NCI-H2107 (cell line): ENCODE measurements around the gene USP34.
"Not testable (repeated sequence)": the region's sequence is repeated elsewhere in the genome, so short reads cannot be mapped to it uniquely, and the experiment has no call there.

Experiments
- DNase-seq: peaks from one replicate; lab custom pipeline; 2025; lab: John Stamatoyannopoulos, UW

Gene USP34

GRCh38 chr2:61249521-61250071, 221.3 kb downstream of the USP34 start:
- DNase-seq = no peak

- no peak for DNase-seq
These were observed 223.6 kb downstream of the USP34 start for GRCh38 chr2:61247204-61247812.

- DNase-seq = no peak
These were observed 226.2 kb downstream of the USP34 start for GRCh38 chr2:61244694-61245093.

GRCh38 chr2:61241266-61241665, 229.6 kb downstream of the USP34 start:
- no peak for DNase-seq

GRCh38 chr2:61238219-61239012, 232.5 kb downstream of the USP34 start:
- DNase-seq = no peak

GRCh38 chr2:61235716-61236115, 235.2 kb downstream of the USP34 start:
- no peak for DNase-seq

- no peak for DNase-seq
These were observed 237.3 kb downstream of the USP34 start for GRCh38 chr2:61233581-61233980.

GRCh38 chr2:61229936-61230335, 241.0 kb downstream of the USP34 start:
- DNase-seq = no peak

GRCh38 chr2:61222567-61222966, 248.3 kb downstream of the USP34 start:
- no peak for DNase-seq

GRCh38 chr2:61221819-61222218, 249.1 kb downstream of the USP34 start:
- no peak for DNase-seq

- no peak for DNase-seq
These were observed 250.1 kb downstream of the USP34 start for GRCh38 chr2:61220768-61221167.

GRCh38 chr2:61218817-61219170, 252.1 kb downstream of the USP34 start:
- no peak for DNase-seq

GRCh38 chr2:61218076-61218816, 252.6 kb downstream of the USP34 start:
- DNase-seq = no peak

- DNase-seq = no peak
These were observed 256.7 kb downstream of the USP34 start for GRCh38 chr2:61214171-61214570.

- no peak for DNase-seq
These were observed 260.4 kb downstream of the USP34 start for GRCh38 chr2:61210332-61210981.

GRCh38 chr2:61205132-61205531, 265.8 kb downstream of the USP34 start:
- DNase-seq = no peak

GRCh38 chr2:61196671-61197070, 274.2 kb downstream of the USP34 start:
- no peak for DNase-seq

GRCh38 chr2:61194646-61195045, 276.2 kb downstream of the USP34 start:
- not testable (repeated sequence) for DNase-seq

- DNase-seq = no peak
These were observed 277.0 kb downstream of the USP34 start for GRCh38 chr2:61193670-61194561.

GRCh38 chr2:61187085-61187484, 283.8 kb downstream of the USP34 start:
- DNase-seq = no peak

GRCh38 chr2:61185231-61185728, 285.6 kb downstream of the USP34 start:
- DNase-seq = no peak
